ENCODE data around the gene FEM1C. TPM values are rescaled to one million over a fixed set of nuclear protein-coding genes. Genes with fewer than 3 reads are reported as not detected.
"Not testable (repeated sequence)": the region's sequence is repeated elsewhere in the genome, so short reads cannot be mapped to it uniquely, and the experiment has no call there.

FEM1C gene
- total RNA-seq, 2 experiments from 2014 or later: 16.6 to 16.7 TPM

DNA sequence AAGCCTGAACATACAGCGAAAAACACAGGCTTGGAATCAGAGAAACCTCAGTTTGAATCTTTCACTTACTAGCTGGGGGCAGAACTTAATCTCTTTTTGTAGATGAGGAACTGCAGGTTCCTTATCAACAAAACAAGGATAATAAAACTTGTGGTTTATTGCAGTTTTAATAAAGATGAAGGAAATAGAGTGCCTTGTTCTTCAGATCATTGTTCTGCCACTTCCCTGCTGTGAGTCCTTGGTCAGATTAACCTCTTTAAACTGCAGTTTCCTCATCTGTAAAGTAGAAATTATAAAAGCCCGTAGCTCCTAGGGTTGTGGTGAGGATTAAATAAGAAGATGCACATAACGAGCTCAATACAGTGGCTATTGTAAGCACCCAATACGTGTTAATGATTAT, 57.4 kb downstream of the FEM1C start:
- intact Hi-C loops (cut with micrococcal nuclease): no loop called here
- ATAC-seq (no peak), DNase-seq (no peak)
- CTCF ChIA-PET: interaction anchor here (1.5 kb wide), 1 partner anchor 26 kb away, joined by 5 read pairs; no protein-coding TSS in a partner anchor
- Mint-ChIP-seq H3K27ac (no peak overlapping the region), H3K27me3 (peaks cover 9% of the 10 kb centered on the region), H3K9me3 (no peaks in the 10 kb centered on the region), H3K4me1 (ENCODE audit: low read depth) (peaks cover 30% of the 10 kb centered on the region), H3K36me3 (ENCODE audit: low read depth) (no peaks in the 10 kb centered on the region), H3K4me3 (no peak overlapping the region)
- TF ChIP-seq, protein P1, sequence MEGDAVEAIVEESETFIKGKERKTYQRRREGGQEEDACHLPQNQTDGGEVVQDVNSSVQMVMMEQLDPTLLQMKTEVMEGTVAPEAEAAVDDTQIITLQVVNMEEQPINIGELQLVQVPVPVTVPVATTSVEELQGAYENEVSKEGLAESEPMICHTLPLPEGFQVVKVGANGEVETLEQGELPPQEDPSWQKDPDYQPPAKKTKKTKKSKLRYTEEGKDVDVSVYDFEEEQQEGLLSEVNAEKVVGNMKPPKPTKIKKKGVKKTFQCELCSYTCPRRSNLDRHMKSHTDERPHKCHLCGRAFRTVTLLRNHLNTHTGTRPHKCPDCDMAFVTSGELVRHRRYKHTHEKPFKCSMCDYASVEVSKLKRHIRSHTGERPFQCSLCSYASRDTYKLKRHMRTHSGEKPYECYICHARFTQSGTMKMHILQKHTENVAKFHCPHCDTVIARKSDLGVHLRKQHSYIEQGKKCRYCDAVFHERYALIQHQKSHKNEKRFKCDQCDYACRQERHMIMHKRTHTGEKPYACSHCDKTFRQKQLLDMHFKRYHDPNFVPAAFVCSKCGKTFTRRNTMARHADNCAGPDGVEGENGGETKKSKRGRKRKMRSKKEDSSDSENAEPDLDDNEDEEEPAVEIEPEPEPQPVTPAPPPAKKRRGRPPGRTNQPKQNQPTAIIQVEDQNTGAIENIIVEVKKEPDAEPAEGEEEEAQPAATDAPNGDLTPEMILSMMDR (IDR thresholded peaks at IDR 0.05): no peak
- POLR2A ChIA-PET: no interaction called here

DNA sequence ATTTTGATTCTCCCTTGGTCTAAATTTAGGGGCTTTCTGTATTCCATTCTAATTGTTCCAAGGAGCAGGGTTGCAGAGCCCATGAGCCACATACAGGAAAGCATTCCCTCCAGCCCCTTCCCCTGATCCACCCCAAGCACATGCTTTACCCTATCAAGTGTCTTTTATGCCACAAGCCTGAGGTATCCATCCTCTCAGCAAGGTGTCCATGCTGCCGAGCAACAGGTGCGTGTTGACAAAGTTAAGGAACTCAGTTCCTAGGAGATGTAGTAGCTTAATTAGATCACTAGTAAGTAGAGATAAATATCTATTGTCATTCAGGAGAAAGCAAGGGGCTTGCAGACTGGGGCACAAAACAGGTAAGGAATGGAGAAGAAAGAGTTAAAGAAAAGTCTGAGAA, 57.8 kb downstream of the FEM1C start:
- intact Hi-C loops (cut with micrococcal nuclease): no loop called here
- TF ChIP-seq, protein P1 (IDR thresholded peaks at IDR 0.05): no peak
- no peak overlapping the region for H3K4me3 Mint-ChIP-seq
- H3K4me1 Mint-ChIP-seq (ENCODE audit: low read depth): peaks cover 30% of the 10 kb centered on the region
- DNase-seq: no peak
- no peak for ATAC-seq
- ChIA-PET CTCF (interaction anchor here (1.5 kb wide), 1 partner anchor 26 kb away, joined by 5 read pairs; no protein-coding TSS in a partner anchor), POLR2A (no interaction called here)
- peaks cover 7% of the 10 kb centered on the region for H3K27me3 Mint-ChIP-seq
- H3K36me3 Mint-ChIP-seq (ENCODE audit: low read depth): no peaks in the 10 kb centered on the region
- H3K27ac Mint-ChIP-seq: no peak overlapping the region
- no peaks in the 10 kb centered on the region for H3K9me3 Mint-ChIP-seq

DNA sequence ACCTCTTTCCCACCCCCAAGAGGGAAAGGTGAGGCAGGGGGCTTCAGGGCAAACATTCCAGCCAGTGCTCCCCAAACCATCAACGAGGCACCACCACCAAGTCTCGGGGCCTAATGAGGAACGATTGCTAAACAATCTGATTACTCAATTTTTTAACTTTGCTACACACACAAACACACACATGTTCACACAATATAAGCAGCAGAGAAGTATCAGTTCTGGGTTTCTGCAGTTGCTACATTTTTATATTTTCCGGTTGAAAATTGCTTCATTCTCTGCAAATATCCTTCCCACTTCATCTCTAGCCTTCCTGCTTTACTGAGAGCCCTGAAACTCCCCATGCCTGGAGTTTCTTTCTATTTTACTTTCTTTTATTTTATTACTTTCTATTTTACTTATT, 60.2 kb downstream of the FEM1C start:
- Mint-ChIP-seq H3K4me3 (no peak overlapping the region), H3K27me3 (peaks cover 18% of the 10 kb centered on the region), H3K4me1 (ENCODE audit: low read depth) (peaks cover 23% of the 10 kb centered on the region), H3K27ac (no peak overlapping the region), H3K9me3 (no peaks in the 10 kb centered on the region), H3K36me3 (ENCODE audit: low read depth) (no peaks in the 10 kb centered on the region)
- ChIA-PET POLR2A (no interaction called here), CTCF (no interaction called here)
- ATAC-seq (no peak), DNase-seq (no peak)
- TF ChIP-seq, protein P1 (IDR thresholded peaks at IDR 0.05): no peak
- intact Hi-C loops (cut with micrococcal nuclease): no loop called here

DNA sequence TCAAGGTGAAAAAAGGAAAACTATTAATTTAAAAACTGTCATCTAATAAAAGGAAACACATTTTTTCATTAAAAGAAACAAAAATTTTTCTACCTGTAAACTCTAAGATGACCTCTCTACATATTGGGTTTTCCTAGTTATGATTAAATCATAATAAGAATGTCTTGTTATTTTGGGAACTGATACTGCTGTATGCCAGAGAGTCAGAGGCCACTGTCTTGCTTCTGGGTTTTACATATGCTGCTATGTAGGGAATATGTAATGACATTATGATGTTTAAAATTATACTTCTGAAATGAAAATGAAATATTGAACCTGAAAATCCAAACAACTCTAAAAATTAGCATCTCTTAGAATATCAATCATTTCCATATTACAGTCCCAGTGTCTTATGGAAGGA, 63.7 kb downstream of the FEM1C start:
- Mint-ChIP-seq H3K27ac (no peak overlapping the region), H3K4me1 (ENCODE audit: low read depth) (peaks cover 5% of the 10 kb centered on the region), H3K4me3 (no peak overlapping the region), H3K36me3 (ENCODE audit: low read depth) (no peaks in the 10 kb centered on the region), H3K9me3 (no peaks in the 10 kb centered on the region), H3K27me3 (peaks cover 35% of the 10 kb centered on the region)
- intact Hi-C loops (cut with micrococcal nuclease): no loop called here
- DNase-seq (no peak), ATAC-seq (no peak)
- TF ChIP-seq, protein P1 (IDR thresholded peaks at IDR 0.05): no peak
- ChIA-PET CTCF (interaction anchor here (1.3 kb wide), 1 partner anchor 10 kb away, joined by 4 read pairs; no protein-coding TSS in a partner anchor), POLR2A (no interaction called here)

- ChIA-PET POLR2A (no interaction called here), CTCF (interaction anchor here (1.3 kb wide), 1 partner anchor 10 kb away, joined by 4 read pairs; no protein-coding TSS in a partner anchor)
- H3K27me3 Mint-ChIP-seq: peaks cover 34% of the 10 kb centered on the region
These were observed 64.3 kb downstream of the FEM1C start for GRCh38 chr5:115480271-115480670.

GRCh38 chr5:115479166-115479873, 65.3 kb downstream of the FEM1C start:
- H3K4me1 Mint-ChIP-seq (ENCODE audit: low read depth); H3K27ac Mint-ChIP-seq; intact Hi-C loops (cut with micrococcal nuclease); H3K36me3 Mint-ChIP-seq (ENCODE audit: low read depth); ATAC-seq; H3K4me3 Mint-ChIP-seq; H3K9me3 Mint-ChIP-seq; DNase-seq; POLR2A ChIA-PET; CTCF ChIA-PET: not testable (repeated sequence)
- peaks cover 33% of the 10 kb centered on the region for H3K27me3 Mint-ChIP-seq

More at GRCh38 chr5:115480271-115480670, 64.3 kb downstream of the FEM1C start:
- intact Hi-C loops (cut with micrococcal nuclease): no loop called here
- Mint-ChIP-seq H3K27ac (no peak overlapping the region), H3K4me1 (ENCODE audit: low read depth) (peaks cover 5% of the 10 kb centered on the region), H3K9me3 (no peaks in the 10 kb centered on the region), H3K4me3 (no peak overlapping the region), H3K36me3 (ENCODE audit: low read depth) (no peaks in the 10 kb centered on the region)
- no peak for DNase-seq
- ATAC-seq: no peak
- TF ChIP-seq, protein P1 (IDR thresholded peaks at IDR 0.05): no peak
